ENCODE results near the gene RPS24.

GRCh38 chr10:77984986-77985385 lies 48.7 kb upstream of the RPS24 start:
- no peak for TF ChIP-seq CTCF (IDR thresholded peaks at IDR 0.05)
- no peak for TF ChIP-seq POLR2AphosphoS5 (IDR thresholded peaks at IDR 0.05)
- no peak for TF ChIP-seq POLR2A (IDR thresholded peaks at IDR 0.05; ENCODE audit: low read depth)
- no peak for TF ChIP-seq EP300 (IDR thresholded peaks at IDR 0.05)
